Tibial nerve (tissue), 4 donors: Measurements from ENCODE around the gene MIF4GD. TPM values are rescaled to one million over a fixed set of nuclear protein-coding genes. Genes with fewer than 3 reads are reported as not detected.

Experiments
- DNase-seq, 2 donors: peaks; one replicate each; pipeline ENCODE4 v3.0.0-alpha.2; 2019; ENCODE audit warnings: low spot score in 2 of 2
- H3K27ac ChIP-seq, 4 donors: fragments of 200-600 bp; sonication (generic) in 3 of 4; one replicate each; pipeline ENCODE4 v1.5.1; 2017 to 2019; ENCODE audit warnings: mild to moderate bottlenecking in 1 of 4
- H3K27me3 ChIP-seq, 2 donors: fragments of 200-600 bp; sonication (generic) in 1 of 2; one replicate each; pipeline versions ENCODE4 v1.5.1 to v1.6.0; 2017 to 2019
- H3K36me3 ChIP-seq, 3 donors: fragments of 200-600 bp; sonication (generic); one replicate each; pipeline ENCODE4 v1.5.1; 2018 to 2019
- H3K4me1 ChIP-seq, 4 donors: fragments of 200-600 bp; sonication (generic) in 3 of 4; one replicate each; pipeline ENCODE4 v1.5.1; 2017 to 2019
- H3K4me3 ChIP-seq, 4 donors: fragments of 200-600 bp; sonication (generic) in 3 of 4; one replicate each; pipeline ENCODE4 v1.5.1; 2017 to 2019; ENCODE audit warnings: mild to moderate bottlenecking in 1 of 4, moderate library complexity in 1 of 4
- H3K9me3 ChIP-seq, 4 donors: fragments of 200-600 bp; sonication (generic) in 3 of 4; one replicate each; pipeline ENCODE4 v1.5.1; 2017 to 2019
- EP300 ChIP-seq, 2 donors: sonication (generic); formaldehyde crosslinking; IDR thresholded peaks; one replicate each; pipeline ENCODE4 v1.6.1; 2017; ENCODE audit warnings: antibody characterized with exemption in 2 of 2, mild to moderate bottlenecking in 1 of 2
- POLR2A ChIP-seq, 2 donors: fragments of 450-650 bp; IDR thresholded peaks; one replicate each; pipeline ENCODE4 v1.6.1; 2017; ENCODE audit warnings: antibody characterized with exemption in 2 of 2, mild to moderate bottlenecking in 2 of 2, moderate library complexity in 2 of 2
- WGBS, 2 donors: methylation state at CpG; one replicate each; pipeline ENCODE4 v1.1.5; 2018; 5-methylcytosine and 5-hydroxymethylcytosine counted together
- total RNA-seq, 4 donors: library from RNA; depleted of rRNA; stranded (reverse); fragments of >200 nt; gene quantifications; one replicate each; pipeline ENCODE4 v1.1.0, GENCODE V29; 2016
- TF ChIP-seq, protein P1 (sequence below), 5 experiments: fragments of 200-600 bp in 3 of 5; fragments of 450-650 bp in 2 of 5; sonication (generic) in 3 of 5; IDR thresholded peaks; one replicate each; pipeline ENCODE4 v1.5.1; 2016 to 2019; ENCODE audit warnings: antibody characterized with exemption in 5 of 5, mild to moderate bottlenecking in 3 of 5, moderate library complexity in 2 of 5

MIF4GD gene
- total RNA-seq, 4 donors from 2014 or later: 18.4 to 53.1 (median 41.0) TPM

DNA sequence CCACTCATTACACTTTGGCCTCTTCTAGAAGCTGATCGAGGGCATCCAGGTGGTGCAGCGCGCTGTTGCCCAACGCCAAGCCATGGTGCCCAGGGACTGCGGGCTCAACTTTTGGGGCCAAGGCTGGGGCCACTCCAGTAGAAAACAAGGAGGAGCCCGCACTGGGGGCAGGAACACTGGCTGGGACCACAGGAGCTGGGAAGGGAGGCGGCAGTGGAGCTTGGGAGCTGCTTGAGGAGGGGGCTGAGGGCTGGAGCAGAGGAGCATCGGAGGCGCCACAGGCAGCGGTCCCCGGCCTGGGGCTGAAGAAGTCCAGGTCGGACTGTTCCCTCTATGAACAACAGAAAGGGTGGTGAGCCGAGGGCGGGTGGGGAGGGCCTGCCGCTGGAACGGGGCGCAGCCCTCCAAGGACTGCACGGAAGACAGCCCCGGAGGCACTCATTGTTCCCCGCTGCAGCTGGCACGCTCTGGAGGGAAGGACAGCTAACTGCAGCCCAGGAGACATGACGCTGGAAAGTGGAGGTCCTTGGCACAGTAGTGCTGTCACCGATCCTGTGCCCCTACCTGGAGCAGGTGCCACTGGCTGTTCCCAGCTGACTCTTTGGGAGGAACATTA is 31.1 kb downstream of the MIF4GD start:
- TF ChIP-seq POLR2A (IDR thresholded peaks at IDR 0.05): no peak
- TF ChIP-seq, protein P1, sequence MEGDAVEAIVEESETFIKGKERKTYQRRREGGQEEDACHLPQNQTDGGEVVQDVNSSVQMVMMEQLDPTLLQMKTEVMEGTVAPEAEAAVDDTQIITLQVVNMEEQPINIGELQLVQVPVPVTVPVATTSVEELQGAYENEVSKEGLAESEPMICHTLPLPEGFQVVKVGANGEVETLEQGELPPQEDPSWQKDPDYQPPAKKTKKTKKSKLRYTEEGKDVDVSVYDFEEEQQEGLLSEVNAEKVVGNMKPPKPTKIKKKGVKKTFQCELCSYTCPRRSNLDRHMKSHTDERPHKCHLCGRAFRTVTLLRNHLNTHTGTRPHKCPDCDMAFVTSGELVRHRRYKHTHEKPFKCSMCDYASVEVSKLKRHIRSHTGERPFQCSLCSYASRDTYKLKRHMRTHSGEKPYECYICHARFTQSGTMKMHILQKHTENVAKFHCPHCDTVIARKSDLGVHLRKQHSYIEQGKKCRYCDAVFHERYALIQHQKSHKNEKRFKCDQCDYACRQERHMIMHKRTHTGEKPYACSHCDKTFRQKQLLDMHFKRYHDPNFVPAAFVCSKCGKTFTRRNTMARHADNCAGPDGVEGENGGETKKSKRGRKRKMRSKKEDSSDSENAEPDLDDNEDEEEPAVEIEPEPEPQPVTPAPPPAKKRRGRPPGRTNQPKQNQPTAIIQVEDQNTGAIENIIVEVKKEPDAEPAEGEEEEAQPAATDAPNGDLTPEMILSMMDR (IDR thresholded peaks at IDR 0.05): no peak
- no peak for TF ChIP-seq EP300 (IDR thresholded peaks at IDR 0.05)
- WGBS, 2 donors: 79 to 88% methylated on average over 20 to 23 of the region's 23 CpGs
- Histone ChIP-seq H3K4me1 (peaks cover 0 to 44% (median 8%) of the 10 kb centered on the region in 4 donors), H3K4me3 (no peak overlapping the region), H3K36me3 (peaks cover 9 to 100% (median 44%) of the 10 kb centered on the region in 3 donors), H3K27ac (peak overlapping the region in 3 of 4 donors; percentile 20 to 70 (median 69)), H3K27me3 (no peaks in the 10 kb centered on the region), H3K9me3 (no peaks in the 10 kb centered on the region)
- no peak for DNase-seq

- Histone ChIP-seq H3K4me1 (peaks cover 0 to 44% (median 8%) of the 10 kb centered on the region in 4 donors), H3K36me3 (peaks cover 9 to 100% (median 49%) of the 10 kb centered on the region in 3 donors), H3K4me3 (no peak overlapping the region), H3K27me3 (no peaks in the 10 kb centered on the region), H3K9me3 (no peaks in the 10 kb centered on the region), H3K27ac (peak overlapping the region in 1 of 4 donors; percentile 69)
- no peak for TF ChIP-seq EP300 (IDR thresholded peaks at IDR 0.05)
- TF ChIP-seq, protein P1 (IDR thresholded peaks at IDR 0.05): no peak
- no peak for TF ChIP-seq POLR2A (IDR thresholded peaks at IDR 0.05)
- WGBS, 2 donors: 70 to 83% methylated on average over 9 to 12 of the region's 12 CpGs
- no peak for DNase-seq
Observed at GRCh38 chr17:75239214-75239613, 31.8 kb downstream of the MIF4GD start.

- DNase-seq: no peak
- TF ChIP-seq POLR2A (IDR thresholded peaks at IDR 0.05): no peak
- TF ChIP-seq, protein P1 (IDR thresholded peaks at IDR 0.05): peak; percentile 75 to 81 (median 77)
- Histone ChIP-seq H3K36me3 (peaks cover 9 to 100% (median 49%) of the 10 kb centered on the region in 3 donors), H3K27me3 (no peaks in the 10 kb centered on the region), H3K4me3 (no peak overlapping the region), H3K4me1 (peaks cover 0 to 44% (median 8%) of the 10 kb centered on the region in 4 donors), H3K27ac (peak overlapping the region in 1 of 4 donors; percentile 69), H3K9me3 (no peaks in the 10 kb centered on the region)
- WGBS, 2 donors: 49 to 52% methylated on average over 13 of the region's 13 CpGs
Observed at GRCh38 chr17:75238684-75239191, 32.3 kb downstream of the MIF4GD start.

- H3K36me3 ChIP-seq: peaks cover 9 to 98% (median 49%) of the 10 kb centered on the region in 3 donors
- DNase-seq: no peak
- no peak overlapping the region for H3K27ac ChIP-seq
- 77 to 86% methylated on average over 7 to 11 of the region's 11 CpGs for WGBS, 2 donors
- TF ChIP-seq POLR2A (IDR thresholded peaks at IDR 0.05) (no peak), EP300 (IDR thresholded peaks at IDR 0.05) (no peak)
- TF ChIP-seq, protein P1 (IDR thresholded peaks at IDR 0.05): no peak
- no peaks in the 10 kb centered on the region for H3K27me3 ChIP-seq
- H3K4me1 ChIP-seq: peaks cover 0 to 44% (median 8%) of the 10 kb centered on the region in 4 donors
- H3K4me3 ChIP-seq: no peak overlapping the region
- H3K9me3 ChIP-seq: no peaks in the 10 kb centered on the region
Observed at GRCh38 chr17:75238020-75238580, 32.9 kb downstream of the MIF4GD start.
